GM23338 (cell line): ENCODE data around the gene DYNLT2. TPM values are rescaled to one million over a fixed set of nuclear protein-coding genes. Genes with fewer than 3 reads are reported as not detected.

ENCODE experiments used
- ATAC-seq: fragments of 200-7000 bp; cut with Tn5 transposase; 3 replicates; pipeline ENCODE4 v1.9.1; 2020
- DNase-seq: peaks from one replicate; pipeline ENCODE4 v3.0.0-alpha.2; 2015; ENCODE audit warnings: low spot score
- H2AFZ ChIP-seq: fragments of 200-600 bp; sonication (generic); 2 replicates; pipeline ENCODE4 v1.8.0; 2016; ENCODE audit warnings: antibody characterized with exemption, mild to moderate bottlenecking, moderate library complexity
- H3F3A ChIP-seq: fragments of 200-600 bp; sonication (generic); replicated peaks from 2 replicates; pipeline ENCODE4 v1.8.0; 2017; ENCODE audit warnings: antibody characterized with exemption, mixed run types, low read depth
- H3K27ac ChIP-seq: fragments of 200-600 bp; sonication (generic); 2 replicates; pipeline ENCODE4 v1.6.1; 2016; ENCODE audit warnings: low read depth
- H3K27me3 ChIP-seq: fragments of 200-600 bp; sonication (generic); 2 replicates; pipeline ENCODE4 v1.8.0; 2016; ENCODE audit warnings: mild to moderate bottlenecking, mixed run types, moderate library complexity; ENCODE audit not compliant: insufficient read depth
- H3K36me3 ChIP-seq: fragments of 200-600 bp; sonication (generic); 2 replicates; pipeline ENCODE4 v1.8.0; 2016; ENCODE audit warnings: mild to moderate bottlenecking; ENCODE audit not compliant: insufficient read depth
- H3K4me1 ChIP-seq: fragments of 200-600 bp; sonication (generic); 2 replicates; pipeline ENCODE4 v1.8.0; 2016; ENCODE audit warnings: mild to moderate bottlenecking, moderate library complexity; ENCODE audit not compliant: insufficient read depth
- H3K4me2 ChIP-seq: fragments of 200-600 bp; sonication (generic); 2 replicates; pipeline ENCODE4 v1.7.1; 2017; ENCODE audit warnings: mixed run types
- H3K4me3 ChIP-seq: fragments of 200-600 bp; sonication (generic); 2 replicates; pipeline ENCODE4 v1.6.1; 2016; ENCODE audit warnings: mixed run types
- H3K79me2 ChIP-seq: fragments of 200-600 bp; sonication (generic); replicated peaks from 2 replicates; pipeline ENCODE4 v1.8.0; 2017; ENCODE audit warnings: mild to moderate bottlenecking; ENCODE audit not compliant: insufficient read depth
- H3K9me2 ChIP-seq: fragments of 200-600 bp; sonication (generic); 2 replicates; pipeline ENCODE4 v1.8.0; 2017; ENCODE audit not compliant: insufficient read depth
- H4K20me1 ChIP-seq: fragments of 200-600 bp; sonication (generic); replicated peaks from 2 replicates; pipeline ENCODE4 v1.8.0; 2017; ENCODE audit warnings: mild to moderate bottlenecking; ENCODE audit not compliant: insufficient read depth
- H3K27ac Mint-ChIP-seq: 2 replicates; pipeline ENCODE4 v1.8.0; 2020; ENCODE audit warnings: inconsistent platforms, mild to moderate bottlenecking, moderate library complexity, mixed read lengths
- H3K27me3 Mint-ChIP-seq: 3 replicates; pipeline ENCODE4 v1.8.0; 2022; ENCODE audit warnings: low read depth, mild to moderate bottlenecking, moderate library complexity, mixed read lengths, inconsistent platforms; ENCODE audit not compliant: insufficient read depth, poor library complexity
- H3K36me3 Mint-ChIP-seq: 3 replicates; pipeline ENCODE4 v1.8.0; 2021; ENCODE audit warnings: low read depth, mild to moderate bottlenecking, inconsistent platforms, moderate library complexity, mixed read lengths
- H3K4me1 Mint-ChIP-seq: 3 replicates; pipeline ENCODE4 v1.8.0; 2020; ENCODE audit warnings: mild to moderate bottlenecking, inconsistent platforms, mixed read lengths
- H3K4me3 Mint-ChIP-seq: 3 replicates; pipeline ENCODE4 v1.8.0; 2021; ENCODE audit warnings: moderate library complexity, mild to moderate bottlenecking, inconsistent platforms, mixed read lengths
- H3K9me3 Mint-ChIP-seq: 3 replicates; pipeline ENCODE4 v1.8.0; 2020; ENCODE audit warnings: moderate library complexity, mild to moderate bottlenecking, inconsistent platforms, mixed read lengths
- CREB1 ChIP-seq: fragments of 250-450 bp; sonication (Bioruptor Pico); IDR thresholded peaks from 2 replicates; pipeline ENCODE4 v1.5.0; 2020; ENCODE audit warnings: low read depth, mild to moderate bottlenecking, moderate library complexity
- CTCF ChIP-seq, 2 experiments: fragments of 200-600 bp in 1 of 2; sonication (generic) in 1 of 2; conservative IDR thresholded peaks; 2 replicates each; pipeline versions ENCODE4 v1.5.1 to v1.6.1; 2016 to 2017; ENCODE audit warnings: antibody characterized with exemption in 2 of 2, low read depth in 2 of 2, mild to moderate bottlenecking in 2 of 2, moderate library complexity in 1 of 2
- ETS1 ChIP-seq: IDR thresholded peaks from 2 replicates; pipeline ENCODE4 v1.6.1; 2016; ENCODE audit warnings: antibody characterized with exemption
- EZH2 ChIP-seq: fragments of 200-600 bp; sonication (generic); IDR thresholded peaks from one replicate; pipeline ENCODE4 v1.8.0; 2017; ENCODE audit warnings: antibody characterized with exemption, mild to moderate bottlenecking, low read depth; ENCODE audit not compliant: unreplicated experiment
- EZH2phosphoT487 ChIP-seq: fragments of 200-600 bp; sonication (generic); IDR thresholded peaks from one replicate; pipeline ENCODE4 v1.8.1; 2018; ENCODE audit warnings: antibody characterized with exemption; ENCODE audit not compliant: unreplicated experiment
- JUNB ChIP-seq: IDR thresholded peaks from one replicate; pipeline ENCODE4 v1.6.1; 2016; ENCODE audit warnings: antibody characterized with exemption; ENCODE audit not compliant: unreplicated experiment
- NANOG ChIP-seq: IDR thresholded peaks from 2 replicates; pipeline ENCODE4 v1.6.1; 2016; ENCODE audit warnings: antibody characterized with exemption, borderline replicate concordance
- POLR2AphosphoS5 ChIP-seq: IDR thresholded peaks from 2 replicates; pipeline ENCODE4 v1.6.1; 2016; ENCODE audit warnings: antibody characterized with exemption, low read depth
- REST ChIP-seq: IDR thresholded peaks from one replicate; pipeline ENCODE4 v1.6.1; 2018; ENCODE audit warnings: antibody characterized with exemption; ENCODE audit not compliant: unreplicated experiment
- STAT1 ChIP-seq: IDR thresholded peaks from one replicate; pipeline ENCODE4 v1.6.1; 2016; ENCODE audit warnings: antibody characterized with exemption; ENCODE audit not compliant: unreplicated experiment
- ZNF114 ChIP-seq: fragments of 250-450 bp; sonication (Bioruptor Pico); IDR thresholded peaks from 2 replicates; pipeline ENCODE4 v1.5.0; 2020; ENCODE audit warnings: mild to moderate bottlenecking, moderate library complexity
- ZNF331 ChIP-seq: fragments of 250-450 bp; sonication (Bioruptor Pico); IDR thresholded peaks from 2 replicates; pipeline ENCODE4 v1.5.0; 2020; ENCODE audit warnings: low read depth, mild to moderate bottlenecking, moderate library complexity
- ZNF462 ChIP-seq: fragments of 250-450 bp; sonication (Bioruptor Pico); IDR thresholded peaks from 2 replicates; pipeline ENCODE4 v1.5.0; 2020; ENCODE audit warnings: mild to moderate bottlenecking, moderate library complexity
- polyA plus RNA-seq: library from polyadenylated mRNA; unstranded; fragments of >200 nt; fragmentation: Nextera tagmentation; extraction: Ambion mirVana; gene quantifications from 2 replicates; pipeline ENCODE4 v1.2.1, GENCODE V29; 2016
- total RNA-seq: library from RNA; depleted of rRNA; stranded (reverse); fragments of >200 nt; shearing (Covaris generic); gene quantifications from 2 replicates; pipeline ENCODE4 v1.2.3, GENCODE V29; 2014

DYNLT2 gene
- total and polyA plus RNA-seq, 2 experiments from 2014 or later, result 2.8 to 4.4 TPM

- Mint-ChIP-seq H3K27ac (no peak overlapping the region; the same call in 1 of the 2 replicates), H3K9me3 (no peaks in the 10 kb centered on the region; the same call in 2 of the 3 replicates), H3K27me3 (peaks cover 9% of the 10 kb centered on the region), H3K36me3 (peaks cover 26% of the 10 kb centered on the region), H3K4me1 (peaks cover 2% of the 10 kb centered on the region; the same call in 1 of the 3 replicates), H3K4me3 (no peak overlapping the region)
- Histone ChIP-seq H3K27ac (no peak overlapping the region), H3K36me3 (no peaks in the 10 kb centered on the region), H4K20me1 (no peaks in the 10 kb centered on the region), H3F3A (no peaks in the 10 kb centered on the region), H3K9me2 (no peaks in the 10 kb centered on the region), H3K4me3 (no peak overlapping the region), H3K4me2 (no peak overlapping the region), H3K27me3 (no peaks in the 10 kb centered on the region), H3K79me2 (no peaks in the 10 kb centered on the region), H3K4me1 (no peaks in the 10 kb centered on the region), H2AFZ (no peak overlapping the region)
- ATAC-seq, result no peak
- DNase-seq, result no peak
- TF ChIP-seq NANOG (no peak), CREB1 (CRISPR knock-in tag) (no peak), ZNF462 (CRISPR knock-in tag) (no peak), ZNF114 (no peak), JUNB (no peak), STAT1 (no peak), EZH2phosphoT487 (no peak), ZNF331 (CRISPR knock-in tag) (no peak), ETS1 (no peak), POLR2AphosphoS5 (no peak), CTCF (conservative IDR thresholded peaks at IDR 0.05; ENCODE audit: low read depth in 2 of 2) (no peak), EZH2 (no peak), REST (no peak)
Measured at GRCh38 chr6:169780571-169781091, 29.3 kb upstream of the DYNLT2 start.
